Chondrocyte (in vitro differentiated cells): Measurements from ENCODE around the gene SMC3. TPM values are rescaled to one million over a fixed set of nuclear protein-coding genes. Genes with fewer than 3 reads are reported as not detected.
A peak's percentile ranks its signal among the peaks of the same experiment; 100 is the strongest.

Source experiments
- DNase-seq: peaks from one replicate; pipeline ENCODE4 v3.0.0; 2021; ENCODE audit warnings: mixed read lengths, low spot score
- H3K27ac Mint-ChIP-seq: one replicate; pipeline ENCODE4 v1.8.0; 2021; ENCODE audit warnings: mild to moderate bottlenecking, moderate library complexity, mixed read lengths; ENCODE audit not compliant: unreplicated experiment
- H3K27me3 Mint-ChIP-seq: 2 replicates; pipeline ENCODE4 v1.8.0; 2021; ENCODE audit warnings: low read depth, mixed read lengths
- H3K36me3 Mint-ChIP-seq: 2 replicates; pipeline ENCODE4 v1.8.0; 2021; ENCODE audit warnings: low read depth, mixed read lengths
- H3K4me1 Mint-ChIP-seq: 2 replicates; pipeline ENCODE4 v1.8.0; 2021; ENCODE audit warnings: low read depth, mild to moderate bottlenecking, mixed read lengths
- H3K4me3 Mint-ChIP-seq: one replicate; pipeline ENCODE4 v1.8.0; 2021; ENCODE audit warnings: mild to moderate bottlenecking, moderate library complexity, mixed read lengths; ENCODE audit not compliant: unreplicated experiment
- H3K9me3 Mint-ChIP-seq: 2 replicates; pipeline ENCODE4 v1.8.0; 2021; ENCODE audit warnings: low read depth, mixed read lengths
- total RNA-seq: library from RNA; stranded (reverse); gene quantifications from 3 replicates; pipeline ENCODE4 v1.2.1, GENCODE V29; 2021
- TF ChIP-seq, protein P1 (sequence below): fragments of 200-600 bp; sonication (generic); IDR thresholded peaks from 2 replicates; pipeline ENCODE4 v1.5.0; 2021; ENCODE audit warnings: antibody characterized with exemption, mild to moderate bottlenecking, moderate library complexity

SMC3 gene
- total RNA-seq, 1 donor from 2014 or later: 29.3 TPM

DNA sequence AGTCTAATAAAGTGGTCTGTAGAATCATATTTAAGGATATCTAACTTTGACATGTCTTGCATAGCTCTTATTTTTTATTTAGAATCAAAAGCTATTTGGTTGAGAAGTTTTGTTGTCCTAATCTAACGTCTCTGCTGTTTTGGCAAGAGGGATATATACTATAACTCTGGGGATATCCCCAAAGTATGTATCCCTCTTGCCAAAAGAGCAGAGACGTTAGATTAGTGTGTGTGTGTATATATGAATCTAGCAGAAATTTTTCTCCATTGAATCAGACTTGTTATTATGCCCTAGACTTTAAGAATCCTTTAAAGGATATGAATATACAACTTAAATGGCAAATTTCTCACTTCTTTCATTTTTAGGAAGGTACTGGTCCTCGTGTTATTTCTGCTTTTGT lies 9.6 kb downstream of the SMC3 start:
- no peak overlapping the region for H3K4me3 Mint-ChIP-seq
- peaks cover 13% of the 10 kb centered on the region for H3K4me1 Mint-ChIP-seq
- H3K9me3 Mint-ChIP-seq: no peaks in the 10 kb centered on the region
- TF ChIP-seq, protein P1, sequence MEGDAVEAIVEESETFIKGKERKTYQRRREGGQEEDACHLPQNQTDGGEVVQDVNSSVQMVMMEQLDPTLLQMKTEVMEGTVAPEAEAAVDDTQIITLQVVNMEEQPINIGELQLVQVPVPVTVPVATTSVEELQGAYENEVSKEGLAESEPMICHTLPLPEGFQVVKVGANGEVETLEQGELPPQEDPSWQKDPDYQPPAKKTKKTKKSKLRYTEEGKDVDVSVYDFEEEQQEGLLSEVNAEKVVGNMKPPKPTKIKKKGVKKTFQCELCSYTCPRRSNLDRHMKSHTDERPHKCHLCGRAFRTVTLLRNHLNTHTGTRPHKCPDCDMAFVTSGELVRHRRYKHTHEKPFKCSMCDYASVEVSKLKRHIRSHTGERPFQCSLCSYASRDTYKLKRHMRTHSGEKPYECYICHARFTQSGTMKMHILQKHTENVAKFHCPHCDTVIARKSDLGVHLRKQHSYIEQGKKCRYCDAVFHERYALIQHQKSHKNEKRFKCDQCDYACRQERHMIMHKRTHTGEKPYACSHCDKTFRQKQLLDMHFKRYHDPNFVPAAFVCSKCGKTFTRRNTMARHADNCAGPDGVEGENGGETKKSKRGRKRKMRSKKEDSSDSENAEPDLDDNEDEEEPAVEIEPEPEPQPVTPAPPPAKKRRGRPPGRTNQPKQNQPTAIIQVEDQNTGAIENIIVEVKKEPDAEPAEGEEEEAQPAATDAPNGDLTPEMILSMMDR: no peak
- peaks cover 20% of the 10 kb centered on the region for H3K36me3 Mint-ChIP-seq
- no peaks in the 10 kb centered on the region for H3K27me3 Mint-ChIP-seq
- no peak overlapping the region for H3K27ac Mint-ChIP-seq
- no peak for DNase-seq

- DNase-seq: no peak
- Mint-ChIP-seq H3K27me3 (no peaks in the 10 kb centered on the region), H3K4me3 (no peak overlapping the region), H3K4me1 (no peaks in the 10 kb centered on the region), H3K9me3 (no peaks in the 10 kb centered on the region), H3K36me3 (peaks cover 28% of the 10 kb centered on the region), H3K27ac (no peak overlapping the region)
- TF ChIP-seq, protein P1: no peak
Observed at GRCh38 chr10:110584006-110584405, 16.5 kb downstream of the SMC3 start.

DNA sequence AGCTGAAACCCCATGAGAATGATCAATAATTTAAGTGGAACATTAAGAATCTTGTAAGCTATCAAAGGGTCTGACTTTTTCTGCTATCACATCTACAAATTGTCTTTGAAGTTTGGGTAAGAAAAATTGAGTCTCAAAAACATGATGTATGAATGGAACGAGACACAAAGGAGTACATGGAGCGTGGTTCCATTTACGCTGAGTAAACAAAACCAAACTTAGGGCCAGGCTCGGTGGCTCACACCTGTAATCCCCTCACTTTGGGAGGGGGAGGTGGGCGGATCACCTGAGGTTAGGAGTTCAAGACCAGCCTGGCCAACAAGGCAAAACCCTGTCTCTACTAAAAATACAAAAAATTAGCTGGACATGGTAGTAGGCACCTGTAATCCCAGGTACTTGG lies 24.3 kb downstream of the SMC3 start:
- TF ChIP-seq, protein P1: no peak

GRCh38 chr10:110597476-110597875 lies 30.0 kb downstream of the SMC3 start:
- H3K27ac Mint-ChIP-seq: no peak overlapping the region
- H3K36me3 Mint-ChIP-seq: peaks cover 18% of the 10 kb centered on the region
- TF ChIP-seq, protein P1: no peak
- no peak overlapping the region for H3K4me3 Mint-ChIP-seq
- H3K4me1 Mint-ChIP-seq: no peaks in the 10 kb centered on the region
- no peaks in the 10 kb centered on the region for H3K27me3 Mint-ChIP-seq
- no peaks in the 10 kb centered on the region for H3K9me3 Mint-ChIP-seq
- DNase-seq: no peak

More for the DNA sequence above, 24.3 kb downstream of the SMC3 start:
- H3K4me3 Mint-ChIP-seq: no peak overlapping the region
- no peaks in the 10 kb centered on the region for H3K9me3 Mint-ChIP-seq
- no peak for DNase-seq
- no peaks in the 10 kb centered on the region for H3K27me3 Mint-ChIP-seq
- no peak overlapping the region for H3K27ac Mint-ChIP-seq
- no peaks in the 10 kb centered on the region for H3K4me1 Mint-ChIP-seq
- peaks cover 28% of the 10 kb centered on the region for H3K36me3 Mint-ChIP-seq

GRCh38 chr10:110600487-110601101 lies 33.1 kb downstream of the SMC3 start:
- H3K4me1 Mint-ChIP-seq: no peaks in the 10 kb centered on the region
- TF ChIP-seq, protein P1: peak; percentile 92
- H3K27me3 Mint-ChIP-seq: no peaks in the 10 kb centered on the region
- H3K4me3 Mint-ChIP-seq: no peak overlapping the region
- H3K9me3 Mint-ChIP-seq: no peaks in the 10 kb centered on the region
- no peak for DNase-seq
- H3K27ac Mint-ChIP-seq: no peak overlapping the region
- peaks cover 19% of the 10 kb centered on the region for H3K36me3 Mint-ChIP-seq
